Parathyroid adenoma (tissue), 2 donors: ENCODE measurements around the gene SPRTN.

ENCODE experiments used
- H2AFZ ChIP-seq: fragments of 300-600 bp; sonication (generic); one replicate; pipeline ENCODE4 v1.7.0; 2017; ENCODE audit warnings: antibody characterized with exemption, mild to moderate bottlenecking
- H3K27ac ChIP-seq: fragments of 300-600 bp; sonication (generic); one replicate; pipeline ENCODE4 v1.7.0; 2017
- H3K27me3 ChIP-seq: fragments of 300-600 bp; sonication (generic); one replicate; pipeline ENCODE4 v1.7.0; 2017; ENCODE audit warnings: low read length; ENCODE audit not compliant: control insufficient read depth, insufficient read depth
- H3K36me3 ChIP-seq: fragments of 300-600 bp; sonication (generic); one replicate; pipeline ENCODE4 v1.7.0; 2017; ENCODE audit warnings: low read length; ENCODE audit not compliant: control insufficient read depth, insufficient read depth
- H3K4me1 ChIP-seq: fragments of 300-600 bp; sonication (generic); one replicate; pipeline ENCODE4 v1.7.0; 2017; ENCODE audit warnings: control low read depth
- H3K4me2 ChIP-seq: fragments of 300-600 bp; sonication (generic); one replicate; pipeline ENCODE4 v1.7.0; 2017; ENCODE audit warnings: low read length
- H3K4me3 ChIP-seq: fragments of 300-600 bp; sonication (generic); one replicate; pipeline ENCODE4 v1.7.0; 2017; ENCODE audit warnings: low read depth, low read length
- H3K79me2 ChIP-seq: fragments of 300-600 bp; sonication (generic); one replicate; pipeline ENCODE4 v1.7.0; 2017; ENCODE audit warnings: control low read depth
- H3K9ac ChIP-seq: fragments of 300-600 bp; sonication (generic); one replicate; pipeline ENCODE4 v1.7.0; 2017; ENCODE audit warnings: mild to moderate bottlenecking
- H3K9me3 ChIP-seq: fragments of 300-600 bp; sonication (generic); one replicate; pipeline ENCODE4 v1.7.0; 2017; ENCODE audit warnings: low read length; ENCODE audit not compliant: control insufficient read depth
- TF ChIP-seq, protein P1 (sequence below): fragments of 300-600 bp; sonication (generic); IDR thresholded peaks from one replicate; pipeline ENCODE4 v1.7.0; 2017; ENCODE audit warnings: antibody characterized with exemption, mild to moderate bottlenecking
- donor health status: primary hyperparathyroidism.

SPRTN gene

GRCh38 chr1:231351816-231352215 is 13.7 kb downstream of the SPRTN start:
- H2AFZ ChIP-seq, result no peak overlapping the region
- H3K4me3 ChIP-seq, result no peak overlapping the region
- no peak overlapping the region for H3K4me2 ChIP-seq
- no peaks in the 10 kb centered on the region for H3K36me3 ChIP-seq
- H3K9me3 ChIP-seq, result no peaks in the 10 kb centered on the region
- no peaks in the 10 kb centered on the region for H3K27me3 ChIP-seq
- H3K4me1 ChIP-seq, result no peaks in the 10 kb centered on the region
- TF ChIP-seq, protein P1, sequence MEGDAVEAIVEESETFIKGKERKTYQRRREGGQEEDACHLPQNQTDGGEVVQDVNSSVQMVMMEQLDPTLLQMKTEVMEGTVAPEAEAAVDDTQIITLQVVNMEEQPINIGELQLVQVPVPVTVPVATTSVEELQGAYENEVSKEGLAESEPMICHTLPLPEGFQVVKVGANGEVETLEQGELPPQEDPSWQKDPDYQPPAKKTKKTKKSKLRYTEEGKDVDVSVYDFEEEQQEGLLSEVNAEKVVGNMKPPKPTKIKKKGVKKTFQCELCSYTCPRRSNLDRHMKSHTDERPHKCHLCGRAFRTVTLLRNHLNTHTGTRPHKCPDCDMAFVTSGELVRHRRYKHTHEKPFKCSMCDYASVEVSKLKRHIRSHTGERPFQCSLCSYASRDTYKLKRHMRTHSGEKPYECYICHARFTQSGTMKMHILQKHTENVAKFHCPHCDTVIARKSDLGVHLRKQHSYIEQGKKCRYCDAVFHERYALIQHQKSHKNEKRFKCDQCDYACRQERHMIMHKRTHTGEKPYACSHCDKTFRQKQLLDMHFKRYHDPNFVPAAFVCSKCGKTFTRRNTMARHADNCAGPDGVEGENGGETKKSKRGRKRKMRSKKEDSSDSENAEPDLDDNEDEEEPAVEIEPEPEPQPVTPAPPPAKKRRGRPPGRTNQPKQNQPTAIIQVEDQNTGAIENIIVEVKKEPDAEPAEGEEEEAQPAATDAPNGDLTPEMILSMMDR, result no peak
- H3K79me2 ChIP-seq, result no peaks in the 10 kb centered on the region
- H3K27ac ChIP-seq, result no peak overlapping the region
- no peak overlapping the region for H3K9ac ChIP-seq

DNA sequence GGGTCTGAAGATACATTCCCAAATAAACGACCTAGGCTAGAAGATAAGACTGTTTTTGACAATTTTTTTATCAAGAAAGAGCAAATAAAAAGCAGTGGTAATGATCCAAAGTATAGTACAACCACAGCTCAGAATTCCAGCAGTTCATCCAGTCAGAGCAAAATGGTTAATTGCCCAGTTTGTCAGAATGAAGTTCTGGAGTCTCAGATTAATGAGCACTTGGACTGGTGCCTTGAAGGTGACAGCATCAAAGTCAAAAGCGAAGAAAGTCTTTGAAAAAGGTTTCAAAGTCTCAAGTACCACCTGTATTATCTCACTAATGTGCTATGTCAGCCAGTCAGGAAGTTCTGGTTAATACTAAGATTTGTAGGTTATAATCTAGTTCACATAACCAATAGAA is 15.0 kb downstream of the SPRTN start:
- H3K4me1 ChIP-seq, result no peaks in the 10 kb centered on the region
- H3K36me3 ChIP-seq, result no peaks in the 10 kb centered on the region
- H2AFZ ChIP-seq, result no peak overlapping the region
- H3K4me3 ChIP-seq, result no peak overlapping the region
- no peaks in the 10 kb centered on the region for H3K27me3 ChIP-seq
- H3K9me3 ChIP-seq, result no peaks in the 10 kb centered on the region
- no peak overlapping the region for H3K9ac ChIP-seq
- no peaks in the 10 kb centered on the region for H3K79me2 ChIP-seq
- H3K27ac ChIP-seq, result no peak overlapping the region
- TF ChIP-seq, protein P1, result no peak
- no peak overlapping the region for H3K4me2 ChIP-seq

GRCh38 chr1:231354330-231355020 is 16.4 kb downstream of the SPRTN start:
- Histone ChIP-seq H3K4me3 (no peak overlapping the region), H3K9me3 (no peaks in the 10 kb centered on the region), H3K4me1 (no peaks in the 10 kb centered on the region), H3K27me3 (no peaks in the 10 kb centered on the region), H3K9ac (no peak overlapping the region), H3K27ac (no peak overlapping the region), H3K36me3 (no peaks in the 10 kb centered on the region), H2AFZ (no peak overlapping the region), H3K79me2 (no peaks in the 10 kb centered on the region), H3K4me2 (no peak overlapping the region)
- TF ChIP-seq, protein P1, result no peak

DNA sequence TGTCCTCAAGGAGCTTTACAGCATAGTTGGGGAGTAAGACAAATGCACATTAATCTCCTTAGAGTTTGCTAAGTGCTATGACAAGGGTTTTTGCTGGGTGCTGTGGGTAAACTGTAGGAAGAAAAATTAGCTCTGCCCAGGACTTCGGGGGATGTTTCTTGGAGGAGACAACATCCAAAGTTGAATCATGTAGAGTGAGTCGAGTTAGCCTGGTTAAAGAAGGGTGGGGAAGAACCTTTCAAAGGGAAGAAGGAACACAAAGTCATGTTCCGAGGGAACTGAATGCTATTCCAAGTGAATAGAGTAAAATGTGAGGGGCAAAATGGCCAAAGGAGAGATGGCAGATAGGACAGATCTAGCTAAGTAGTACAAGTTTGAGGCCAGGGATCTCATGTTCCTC is 17.1 kb downstream of the SPRTN start:
- Histone ChIP-seq H3K27me3 (no peaks in the 10 kb centered on the region), H3K36me3 (no peaks in the 10 kb centered on the region), H3K9me3 (no peaks in the 10 kb centered on the region), H3K4me1 (no peaks in the 10 kb centered on the region), H3K4me2 (no peak overlapping the region), H3K4me3 (no peak overlapping the region), H3K79me2 (no peaks in the 10 kb centered on the region), H3K9ac (no peak overlapping the region), H3K27ac (no peak overlapping the region), H2AFZ (no peak overlapping the region)
- TF ChIP-seq, protein P1, result no peak

DNA sequence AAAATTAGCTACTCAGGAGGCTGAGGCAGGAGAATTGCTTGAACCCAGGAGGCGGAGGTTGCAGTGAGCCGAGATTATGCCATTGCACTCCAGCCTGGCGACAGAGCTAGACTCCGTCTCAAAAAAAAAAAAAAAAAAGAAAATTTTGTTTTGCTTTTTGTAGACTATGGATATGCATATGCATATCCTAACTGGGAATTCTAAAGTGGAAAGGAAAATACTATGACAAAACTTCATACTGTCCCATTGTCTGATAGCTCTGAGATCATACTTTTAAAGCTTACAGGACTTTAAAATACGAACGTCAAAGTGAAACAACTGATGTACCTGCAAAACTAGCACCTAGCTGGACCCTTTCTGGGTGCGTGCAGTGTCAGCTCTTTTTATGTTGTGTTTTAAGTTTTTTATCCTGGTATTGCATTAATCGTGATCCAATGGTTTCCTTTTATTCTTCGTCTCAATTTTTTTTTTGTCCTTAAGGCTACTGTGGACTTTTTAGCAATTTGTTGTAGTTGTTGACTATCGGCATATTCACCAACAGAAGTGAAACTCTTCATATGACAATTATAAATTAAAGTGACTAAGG is 19.2 kb downstream of the SPRTN start:
- Histone ChIP-seq H3K4me3 (no peak overlapping the region), H3K9me3 (no peaks in the 10 kb centered on the region), H3K4me1 (no peaks in the 10 kb centered on the region), H3K27ac (no peak overlapping the region), H3K4me2 (no peak overlapping the region), H3K9ac (no peak overlapping the region), H3K79me2 (no peaks in the 10 kb centered on the region), H2AFZ (no peak overlapping the region), H3K27me3 (no peaks in the 10 kb centered on the region), H3K36me3 (no peaks in the 10 kb centered on the region)
- TF ChIP-seq, protein P1, result no peak
